HEK293 (cell line): ENCODE data around the gene PGPEP1.

Source experiments
- GLIS1 ChIP-seq: fragments of 450-650 bp; formaldehyde crosslinking; IDR thresholded peaks from 2 replicates; pipeline ENCODE4 v1.5.1; 2016; ENCODE audit warnings: missing biosample characterization, missing genetic modification characterization
- ZEB2 ChIP-seq: fragments of 450-650 bp; formaldehyde crosslinking; IDR thresholded peaks from 2 replicates; pipeline ENCODE4 v1.5.1; 2016; ENCODE audit warnings: missing biosample characterization, missing genetic modification characterization
- ZNF146 ChIP-seq: fragments of 450-650 bp; formaldehyde crosslinking; IDR thresholded peaks from 2 replicates; pipeline ENCODE4 v1.5.1; 2016; ENCODE audit warnings: missing biosample characterization, missing genetic modification characterization
- ZNF16 ChIP-seq: fragments of 450-650 bp; formaldehyde crosslinking; IDR thresholded peaks from 2 replicates; pipeline ENCODE4 v1.5.1; 2016; ENCODE audit warnings: low read depth, missing biosample characterization, missing genetic modification characterization
- ZNF184 ChIP-seq: fragments of 450-650 bp; IDR thresholded peaks from 2 replicates; pipeline ENCODE4 v1.5.1; 2018; ENCODE audit warnings: missing biosample characterization, mild to moderate bottlenecking, missing genetic modification characterization
- ZNF426 ChIP-seq: fragments of 450-650 bp; formaldehyde crosslinking; IDR thresholded peaks from 2 replicates; pipeline ENCODE4 v1.5.1; 2017; ENCODE audit warnings: missing biosample characterization, missing genetic modification characterization, mild to moderate bottlenecking, inconsistent platforms, moderate library complexity
- ZNF501 ChIP-seq: fragments of 450-650 bp; formaldehyde crosslinking; IDR thresholded peaks from 2 replicates; pipeline ENCODE4 v1.5.1; 2016; ENCODE audit warnings: missing biosample characterization, missing genetic modification characterization
- ZNF624 ChIP-seq: fragments of 450-650 bp; formaldehyde crosslinking; IDR thresholded peaks from 2 replicates; pipeline ENCODE4 v1.5.1; 2017; ENCODE audit warnings: missing biosample characterization, missing genetic modification characterization
- ZNF76 ChIP-seq: fragments of 450-650 bp; formaldehyde crosslinking; IDR thresholded peaks from 2 replicates; pipeline ENCODE4; 2016; ENCODE audit warnings: low read depth, missing biosample characterization, missing genetic modification characterization, borderline replicate concordance
- TF ChIP-seq, protein P1 (sequence below): fragments of 450-650 bp; formaldehyde crosslinking; IDR thresholded peaks from 2 replicates; pipeline ENCODE4 v1.5.1; 2016; ENCODE audit warnings: missing biosample characterization, missing genetic modification characterization
- TF ChIP-seq, protein P2 (sequence below): fragments of 450-650 bp; formaldehyde crosslinking; IDR thresholded peaks from 2 replicates; pipeline ENCODE4 v1.5.1; 2016; ENCODE audit warnings: missing biosample characterization, missing genetic modification characterization, borderline replicate concordance
- TF ChIP-seq, protein P3 (sequence below): fragments of 450-650 bp; formaldehyde crosslinking; IDR thresholded peaks from 2 replicates; pipeline ENCODE4 v1.5.1; 2016; ENCODE audit warnings: missing biosample characterization, missing genetic modification characterization
- TF ChIP-seq, protein P4 (sequence below): fragments of 450-650 bp; formaldehyde crosslinking; IDR thresholded peaks from 2 replicates; pipeline ENCODE4 v1.5.1; 2016; ENCODE audit warnings: missing biosample characterization, missing genetic modification characterization
- TF ChIP-seq, protein P5 (sequence below): fragments of 450-650 bp; formaldehyde crosslinking; IDR thresholded peaks from 2 replicates; pipeline ENCODE4 v1.5.1; 2016; ENCODE audit warnings: missing biosample characterization, missing genetic modification characterization
- TF ChIP-seq, protein P6 (sequence below): fragments of 450-650 bp; formaldehyde crosslinking; IDR thresholded peaks from 2 replicates; pipeline ENCODE4 v1.5.1; 2016; ENCODE audit warnings: missing biosample characterization, missing genetic modification characterization
- TF ChIP-seq, protein P7 (sequence below): fragments of 450-650 bp; IDR thresholded peaks from 2 replicates; pipeline ENCODE4 v1.5.1; 2018; ENCODE audit warnings: missing biosample characterization, mild to moderate bottlenecking, missing genetic modification characterization

PGPEP1 gene

DNA sequence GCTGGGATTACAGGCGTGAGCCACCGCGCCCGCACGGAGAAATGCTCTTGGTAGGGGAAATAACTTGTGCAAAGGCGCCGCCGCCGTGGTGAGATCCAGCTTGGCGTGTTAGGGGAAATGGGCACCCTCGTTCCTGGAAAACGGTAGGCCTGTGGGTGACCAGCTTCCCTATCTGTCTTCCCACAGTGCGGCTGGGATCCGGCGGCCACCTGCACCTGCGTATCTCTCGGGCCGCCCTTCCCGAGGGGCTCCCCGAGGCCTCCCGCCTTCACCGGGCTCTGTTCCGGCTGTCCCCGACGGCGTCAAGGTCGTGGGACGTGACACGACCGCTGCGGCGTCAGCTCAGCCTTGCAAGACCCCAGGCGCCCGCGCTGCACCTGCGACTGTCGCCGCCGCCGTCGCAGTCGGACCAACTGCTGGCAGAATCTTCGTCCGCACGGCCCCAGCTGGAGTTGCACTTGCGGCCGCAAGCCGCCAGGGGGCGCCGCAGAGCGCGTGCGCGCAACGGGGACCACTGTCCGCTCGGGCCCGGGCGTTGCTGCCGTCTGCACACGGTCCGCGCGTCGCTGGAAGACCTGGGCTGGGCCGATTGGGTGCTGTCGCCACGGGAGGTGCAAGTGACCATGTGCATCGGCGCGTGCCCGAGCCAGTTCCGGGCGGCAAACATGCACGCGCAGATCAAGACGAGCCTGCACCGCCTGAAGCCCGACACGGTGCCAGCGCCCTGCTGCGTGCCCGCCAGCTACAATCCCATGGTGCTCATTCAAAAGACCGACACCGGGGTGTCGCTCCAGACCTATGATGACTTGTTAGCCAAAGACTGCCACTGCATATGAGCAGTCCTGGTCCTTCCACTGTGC, 47.9 kb downstream of the PGPEP1 start (continued):
- TF ChIP-seq, protein P1, sequence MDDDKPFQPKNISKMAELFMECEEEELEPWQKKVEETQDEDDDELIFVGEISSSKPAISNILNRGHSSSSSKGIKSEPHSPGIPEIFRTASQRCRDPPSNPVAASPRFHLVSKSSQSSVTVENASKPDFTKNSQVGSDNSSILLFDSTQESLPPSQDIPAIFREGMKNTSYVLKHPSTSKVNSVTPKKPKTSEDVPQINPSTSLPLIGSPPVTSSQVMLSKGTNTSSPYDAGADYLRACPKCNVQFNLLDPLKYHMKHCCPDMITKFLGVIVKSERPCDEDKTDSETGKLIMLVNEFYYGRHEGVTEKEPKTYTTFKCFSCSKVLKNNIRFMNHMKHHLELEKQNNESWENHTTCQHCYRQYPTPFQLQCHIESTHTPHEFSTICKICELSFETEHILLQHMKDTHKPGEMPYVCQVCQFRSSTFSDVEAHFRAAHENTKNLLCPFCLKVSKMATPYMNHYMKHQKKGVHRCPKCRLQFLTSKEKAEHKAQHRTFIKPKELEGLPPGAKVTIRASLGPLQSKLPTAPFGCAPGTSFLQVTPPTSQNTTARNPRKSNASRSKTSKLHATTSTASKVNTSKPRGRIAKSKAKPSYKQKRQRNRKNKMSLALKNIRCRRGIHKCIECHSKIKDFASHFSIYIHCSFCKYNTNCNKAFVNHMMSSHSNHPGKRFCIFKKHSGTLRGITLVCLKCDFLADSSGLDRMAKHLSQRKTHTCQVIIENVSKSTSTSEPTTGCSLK (tag by site-specific recombination), result no peak
- TF ChIP-seq, protein P2, sequence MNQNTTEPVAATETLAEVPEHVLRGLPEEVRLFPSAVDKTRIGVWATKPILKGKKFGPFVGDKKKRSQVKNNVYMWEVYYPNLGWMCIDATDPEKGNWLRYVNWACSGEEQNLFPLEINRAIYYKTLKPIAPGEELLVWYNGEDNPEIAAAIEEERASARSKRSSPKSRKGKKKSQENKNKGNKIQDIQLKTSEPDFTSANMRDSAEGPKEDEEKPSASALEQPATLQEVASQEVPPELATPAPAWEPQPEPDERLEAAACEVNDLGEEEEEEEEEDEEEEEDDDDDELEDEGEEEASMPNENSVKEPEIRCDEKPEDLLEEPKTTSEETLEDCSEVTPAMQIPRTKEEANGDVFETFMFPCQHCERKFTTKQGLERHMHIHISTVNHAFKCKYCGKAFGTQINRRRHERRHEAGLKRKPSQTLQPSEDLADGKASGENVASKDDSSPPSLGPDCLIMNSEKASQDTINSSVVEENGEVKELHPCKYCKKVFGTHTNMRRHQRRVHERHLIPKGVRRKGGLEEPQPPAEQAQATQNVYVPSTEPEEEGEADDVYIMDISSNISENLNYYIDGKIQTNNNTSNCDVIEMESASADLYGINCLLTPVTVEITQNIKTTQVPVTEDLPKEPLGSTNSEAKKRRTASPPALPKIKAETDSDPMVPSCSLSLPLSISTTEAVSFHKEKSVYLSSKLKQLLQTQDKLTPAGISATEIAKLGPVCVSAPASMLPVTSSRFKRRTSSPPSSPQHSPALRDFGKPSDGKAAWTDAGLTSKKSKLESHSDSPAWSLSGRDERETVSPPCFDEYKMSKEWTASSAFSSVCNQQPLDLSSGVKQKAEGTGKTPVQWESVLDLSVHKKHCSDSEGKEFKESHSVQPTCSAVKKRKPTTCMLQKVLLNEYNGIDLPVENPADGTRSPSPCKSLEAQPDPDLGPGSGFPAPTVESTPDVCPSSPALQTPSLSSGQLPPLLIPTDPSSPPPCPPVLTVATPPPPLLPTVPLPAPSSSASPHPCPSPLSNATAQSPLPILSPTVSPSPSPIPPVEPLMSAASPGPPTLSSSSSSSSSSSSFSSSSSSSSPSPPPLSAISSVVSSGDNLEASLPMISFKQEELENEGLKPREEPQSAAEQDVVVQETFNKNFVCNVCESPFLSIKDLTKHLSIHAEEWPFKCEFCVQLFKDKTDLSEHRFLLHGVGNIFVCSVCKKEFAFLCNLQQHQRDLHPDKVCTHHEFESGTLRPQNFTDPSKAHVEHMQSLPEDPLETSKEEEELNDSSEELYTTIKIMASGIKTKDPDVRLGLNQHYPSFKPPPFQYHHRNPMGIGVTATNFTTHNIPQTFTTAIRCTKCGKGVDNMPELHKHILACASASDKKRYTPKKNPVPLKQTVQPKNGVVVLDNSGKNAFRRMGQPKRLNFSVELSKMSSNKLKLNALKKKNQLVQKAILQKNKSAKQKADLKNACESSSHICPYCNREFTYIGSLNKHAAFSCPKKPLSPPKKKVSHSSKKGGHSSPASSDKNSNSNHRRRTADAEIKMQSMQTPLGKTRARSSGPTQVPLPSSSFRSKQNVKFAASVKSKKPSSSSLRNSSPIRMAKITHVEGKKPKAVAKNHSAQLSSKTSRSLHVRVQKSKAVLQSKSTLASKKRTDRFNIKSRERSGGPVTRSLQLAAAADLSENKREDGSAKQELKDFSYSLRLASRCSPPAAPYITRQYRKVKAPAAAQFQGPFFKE (tag by site-specific recombination), result no peak
- TF ChIP-seq ZNF426 (tag by site-specific recombination), result no peak
- no peak for TF ChIP-seq ZNF184 (tag by site-specific recombination)
- no peak for TF ChIP-seq ZNF624 (tag by site-specific recombination)
- TF ChIP-seq ZNF501, result 0 out of 2 replicates have a peak, but pooled peaks have one; percentile 41
- peak; percentile 53 for TF ChIP-seq GLIS1
- TF ChIP-seq, protein P3, sequence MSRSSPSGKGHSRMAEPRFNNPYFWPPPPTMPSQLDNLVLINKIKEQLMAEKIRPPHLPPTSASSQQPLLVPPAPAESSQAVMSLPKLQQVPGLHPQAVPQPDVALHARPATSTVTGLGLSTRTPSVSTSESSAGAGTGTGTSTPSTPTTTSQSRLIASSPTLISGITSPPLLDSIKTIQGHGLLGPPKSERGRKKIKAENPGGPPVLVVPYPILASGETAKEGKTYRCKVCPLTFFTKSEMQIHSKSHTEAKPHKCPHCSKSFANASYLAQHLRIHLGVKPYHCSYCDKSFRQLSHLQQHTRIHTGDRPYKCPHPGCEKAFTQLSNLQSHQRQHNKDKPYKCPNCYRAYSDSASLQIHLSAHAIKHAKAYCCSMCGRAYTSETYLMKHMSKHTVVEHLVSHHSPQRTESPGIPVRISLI (tag by site-specific recombination), result no peak
- TF ChIP-seq, protein P4, sequence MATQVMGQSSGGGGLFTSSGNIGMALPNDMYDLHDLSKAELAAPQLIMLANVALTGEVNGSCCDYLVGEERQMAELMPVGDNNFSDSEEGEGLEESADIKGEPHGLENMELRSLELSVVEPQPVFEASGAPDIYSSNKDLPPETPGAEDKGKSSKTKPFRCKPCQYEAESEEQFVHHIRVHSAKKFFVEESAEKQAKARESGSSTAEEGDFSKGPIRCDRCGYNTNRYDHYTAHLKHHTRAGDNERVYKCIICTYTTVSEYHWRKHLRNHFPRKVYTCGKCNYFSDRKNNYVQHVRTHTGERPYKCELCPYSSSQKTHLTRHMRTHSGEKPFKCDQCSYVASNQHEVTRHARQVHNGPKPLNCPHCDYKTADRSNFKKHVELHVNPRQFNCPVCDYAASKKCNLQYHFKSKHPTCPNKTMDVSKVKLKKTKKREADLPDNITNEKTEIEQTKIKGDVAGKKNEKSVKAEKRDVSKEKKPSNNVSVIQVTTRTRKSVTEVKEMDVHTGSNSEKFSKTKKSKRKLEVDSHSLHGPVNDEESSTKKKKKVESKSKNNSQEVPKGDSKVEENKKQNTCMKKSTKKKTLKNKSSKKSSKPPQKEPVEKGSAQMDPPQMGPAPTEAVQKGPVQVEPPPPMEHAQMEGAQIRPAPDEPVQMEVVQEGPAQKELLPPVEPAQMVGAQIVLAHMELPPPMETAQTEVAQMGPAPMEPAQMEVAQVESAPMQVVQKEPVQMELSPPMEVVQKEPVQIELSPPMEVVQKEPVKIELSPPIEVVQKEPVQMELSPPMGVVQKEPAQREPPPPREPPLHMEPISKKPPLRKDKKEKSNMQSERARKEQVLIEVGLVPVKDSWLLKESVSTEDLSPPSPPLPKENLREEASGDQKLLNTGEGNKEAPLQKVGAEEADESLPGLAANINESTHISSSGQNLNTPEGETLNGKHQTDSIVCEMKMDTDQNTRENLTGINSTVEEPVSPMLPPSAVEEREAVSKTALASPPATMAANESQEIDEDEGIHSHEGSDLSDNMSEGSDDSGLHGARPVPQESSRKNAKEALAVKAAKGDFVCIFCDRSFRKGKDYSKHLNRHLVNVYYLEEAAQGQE (tag by site-specific recombination), result no peak
- peak; percentile 81 for TF ChIP-seq ZEB2 (tag by site-specific recombination)
- TF ChIP-seq, protein P5, sequence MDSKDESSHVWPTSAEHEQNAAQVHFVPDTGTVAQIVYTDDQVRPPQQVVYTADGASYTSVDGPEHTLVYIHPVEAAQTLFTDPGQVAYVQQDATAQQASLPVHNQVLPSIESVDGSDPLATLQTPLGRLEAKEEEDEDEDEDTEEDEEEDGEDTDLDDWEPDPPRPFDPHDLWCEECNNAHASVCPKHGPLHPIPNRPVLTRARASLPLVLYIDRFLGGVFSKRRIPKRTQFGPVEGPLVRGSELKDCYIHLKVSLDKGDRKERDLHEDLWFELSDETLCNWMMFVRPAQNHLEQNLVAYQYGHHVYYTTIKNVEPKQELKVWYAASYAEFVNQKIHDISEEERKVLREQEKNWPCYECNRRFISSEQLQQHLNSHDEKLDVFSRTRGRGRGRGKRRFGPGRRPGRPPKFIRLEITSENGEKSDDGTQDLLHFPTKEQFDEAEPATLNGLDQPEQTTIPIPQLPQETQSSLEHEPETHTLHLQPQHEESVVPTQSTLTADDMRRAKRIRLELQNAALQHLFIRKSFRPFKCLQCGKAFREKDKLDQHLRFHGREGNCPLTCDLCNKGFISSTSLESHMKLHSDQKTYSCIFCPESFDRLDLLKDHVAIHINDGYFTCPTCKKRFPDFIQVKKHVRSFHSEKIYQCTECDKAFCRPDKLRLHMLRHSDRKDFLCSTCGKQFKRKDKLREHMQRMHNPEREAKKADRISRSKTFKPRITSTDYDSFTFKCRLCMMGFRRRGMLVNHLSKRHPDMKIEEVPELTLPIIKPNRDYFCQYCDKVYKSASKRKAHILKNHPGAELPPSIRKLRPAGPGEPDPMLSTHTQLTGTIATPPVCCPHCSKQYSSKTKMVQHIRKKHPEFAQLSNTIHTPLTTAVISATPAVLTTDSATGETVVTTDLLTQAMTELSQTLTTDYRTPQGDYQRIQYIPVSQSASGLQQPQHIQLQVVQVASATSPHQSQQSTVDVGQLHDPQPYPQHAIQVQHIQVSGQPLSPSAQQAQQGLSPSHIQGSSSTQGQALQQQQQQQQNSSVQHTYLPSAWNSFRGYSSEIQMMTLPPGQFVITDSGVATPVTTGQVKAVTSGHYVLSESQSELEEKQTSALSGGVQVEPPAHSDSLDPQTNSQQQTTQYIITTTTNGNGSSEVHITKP (tag by site-specific recombination), result no peak
- TF ChIP-seq, protein P6, sequence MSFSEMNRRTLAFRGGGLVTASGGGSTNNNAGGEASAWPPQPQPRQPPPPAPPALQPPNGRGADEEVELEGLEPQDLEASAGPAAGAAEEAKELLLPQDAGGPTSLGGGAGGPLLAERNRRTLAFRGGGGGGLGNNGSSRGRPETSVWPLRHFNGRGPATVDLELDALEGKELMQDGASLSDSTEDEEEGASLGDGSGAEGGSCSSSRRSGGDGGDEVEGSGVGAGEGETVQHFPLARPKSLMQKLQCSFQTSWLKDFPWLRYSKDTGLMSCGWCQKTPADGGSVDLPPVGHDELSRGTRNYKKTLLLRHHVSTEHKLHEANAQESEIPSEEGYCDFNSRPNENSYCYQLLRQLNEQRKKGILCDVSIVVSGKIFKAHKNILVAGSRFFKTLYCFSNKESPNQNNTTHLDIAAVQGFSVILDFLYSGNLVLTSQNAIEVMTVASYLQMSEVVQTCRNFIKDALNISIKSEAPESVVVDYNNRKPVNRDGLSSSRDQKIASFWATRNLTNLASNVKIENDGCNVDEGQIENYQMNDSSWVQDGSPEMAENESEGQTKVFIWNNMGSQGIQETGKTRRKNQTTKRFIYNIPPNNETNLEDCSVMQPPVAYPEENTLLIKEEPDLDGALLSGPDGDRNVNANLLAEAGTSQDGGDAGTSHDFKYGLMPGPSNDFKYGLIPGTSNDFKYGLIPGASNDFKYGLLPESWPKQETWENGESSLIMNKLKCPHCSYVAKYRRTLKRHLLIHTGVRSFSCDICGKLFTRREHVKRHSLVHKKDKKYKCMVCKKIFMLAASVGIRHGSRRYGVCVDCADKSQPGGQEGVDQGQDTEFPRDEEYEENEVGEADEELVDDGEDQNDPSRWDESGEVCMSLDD (tag by site-specific recombination), result peak; percentile 22; the same call in 1 of the 2 replicates
- TF ChIP-seq ZNF76, result peak; percentile 50; the same call in 1 of the 2 replicates
- TF ChIP-seq ZNF146 (tag by site-specific recombination), result no peak
- TF ChIP-seq, protein P7, sequence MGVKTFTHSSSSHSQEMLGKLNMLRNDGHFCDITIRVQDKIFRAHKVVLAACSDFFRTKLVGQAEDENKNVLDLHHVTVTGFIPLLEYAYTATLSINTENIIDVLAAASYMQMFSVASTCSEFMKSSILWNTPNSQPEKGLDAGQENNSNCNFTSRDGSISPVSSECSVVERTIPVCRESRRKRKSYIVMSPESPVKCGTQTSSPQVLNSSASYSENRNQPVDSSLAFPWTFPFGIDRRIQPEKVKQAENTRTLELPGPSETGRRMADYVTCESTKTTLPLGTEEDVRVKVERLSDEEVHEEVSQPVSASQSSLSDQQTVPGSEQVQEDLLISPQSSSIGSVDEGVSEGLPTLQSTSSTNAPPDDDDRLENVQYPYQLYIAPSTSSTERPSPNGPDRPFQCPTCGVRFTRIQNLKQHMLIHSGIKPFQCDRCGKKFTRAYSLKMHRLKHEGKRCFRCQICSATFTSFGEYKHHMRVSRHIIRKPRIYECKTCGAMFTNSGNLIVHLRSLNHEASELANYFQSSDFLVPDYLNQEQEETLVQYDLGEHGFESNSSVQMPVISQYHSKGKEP (tag by site-specific recombination), result peak; percentile 34; the same call in 1 of the 2 replicates
- TF ChIP-seq ZNF16 (tag by site-specific recombination), result no peak
